K562 (cell line): Measurements from ENCODE around the gene VWF. TPM values are rescaled to one million over a fixed set of nuclear protein-coding genes. Genes with fewer than 3 reads are reported as not detected.

Source experiments
- ATAC-seq: fragments of 200-7000 bp; cut with Tn5 transposase; 3 replicates; pipeline ENCODE4 v1.9.1; 2020; ENCODE audit warnings: moderate library complexity
- BruUV-seq: library from RNA; stranded (reverse); fragments of 400-500 nt; replicated peaks from 2 replicates; lab custom pipeline; 2021; lab: Mats Ljungman, UMichigan
- CTCF ChIA-PET: fragments of 300-600 bp; formaldehyde crosslinking; extraction: SDS; loops from one replicate; lab custom pipeline; 2021; ENCODE audit warnings: low intra/inter-chr PET ratio; lab: Yijun Ruan, JAX
- POLR2A ChIA-PET: fragments of 300-600, 350-650 bp; sonication (Branson Sonifier 250); formaldehyde crosslinking; extraction: SDS; loops from one replicate; lab custom pipeline; 2021; ENCODE audit warnings: antibody characterized with exemption, inconsistent platforms; lab: Yijun Ruan, JAX
- DNase-seq, 4 experiments: peaks; one replicate each; pipeline versions ENCODE4 v3.0.0 to v3.0.0-alpha.2; 2011 to 2018; ENCODE audit warnings: low spot score in 3 of 4, mixed read lengths in 3 of 4; ENCODE audit errors: extremely low read depth in 1 of 4
- FAIRE-seq: peaks from 2 replicates; lab custom pipeline; 2011; peaks lifted over from hg19 to GRCh38; lab: Jason Lieb, UNC
- H2AFZ ChIP-seq: 2 replicates; pipeline ENCODE4 v1.6.0; 2011; ENCODE audit warnings: low read depth, low read length, control low read depth, inconsistent platforms
- H3K27ac ChIP-seq: fragments of 200-600 bp; 3 replicates; pipeline ENCODE4 v1.8.0; 2011; ENCODE audit warnings: low read depth, mild to moderate bottlenecking, control low read depth, inconsistent platforms, low read length, moderate library complexity, mixed read lengths; ENCODE audit errors: extremely low read depth
- H3K27me3 ChIP-seq, 2 experiments: fragments of 300-600 bp in 1 of 2; 2 replicates in 1 of 2; 3 replicates in 1 of 2; pipeline versions ENCODE4 v1.6.0 to v1.8.0; 2011; ENCODE audit warnings: inconsistent platforms in 2 of 2, low read length in 2 of 2, mild to moderate bottlenecking in 1 of 2, mixed read lengths in 1 of 2, moderate library complexity in 1 of 2; ENCODE audit not compliant: control insufficient read depth in 2 of 2, insufficient read depth in 2 of 2
- H3K36me3 ChIP-seq: fragments of 300-600 bp; 3 replicates; pipeline ENCODE4 v1.8.0; 2011; ENCODE audit warnings: mild to moderate bottlenecking, low read length, inconsistent platforms; ENCODE audit not compliant: control insufficient read depth, insufficient read depth
- H3K4me1 ChIP-seq, 2 experiments: fragments of 200-600 bp in 1 of 2; replicated peaks in 1 of 2; 2 replicates in 1 of 2; 3 replicates in 1 of 2; pipeline versions ENCODE4 v1.5.1 to v1.8.0; 2011; ENCODE audit warnings: inconsistent platforms in 2 of 2, low read length in 2 of 2, mild to moderate bottlenecking in 1 of 2, mixed read lengths in 1 of 2, moderate library complexity in 1 of 2; ENCODE audit not compliant: control insufficient read depth in 2 of 2, insufficient read depth in 2 of 2
- H3K4me2 ChIP-seq: 2 replicates; pipeline ENCODE4 v1.6.1; 2011; ENCODE audit warnings: low read length, control low read depth, inconsistent platforms, mixed read lengths; ENCODE audit not compliant: insufficient read depth
- H3K4me3 ChIP-seq: fragments of 200-600 bp; sonication (generic), shearing (Covaris generic); 2 replicates; pipeline ENCODE4 v1.5.1; 2016; ENCODE audit warnings: control low read depth, inconsistent platforms
- H3K79me2 ChIP-seq: fragments of 200-600 bp; 3 replicates; pipeline ENCODE4 v1.8.0; 2011; ENCODE audit warnings: low read length, inconsistent platforms; ENCODE audit not compliant: control insufficient read depth, insufficient read depth
- H3K9ac ChIP-seq, 2 experiments: 2 replicates each; pipeline versions ENCODE4 v1.6.0 to v1.6.1; 2011; ENCODE audit warnings: low read depth in 2 of 2, low read length in 2 of 2, control low read depth in 1 of 2, inconsistent platforms in 1 of 2, mild to moderate bottlenecking in 1 of 2, mixed read lengths in 1 of 2; ENCODE audit not compliant: insufficient read depth in 1 of 2
- H3K9me1 ChIP-seq: one replicate; pipeline ENCODE4 v1.6.0; 2011; ENCODE audit warnings: inconsistent platforms, mild to moderate bottlenecking, low read length, moderate library complexity; ENCODE audit not compliant: control insufficient read depth, insufficient read depth
- H3K9me3 ChIP-seq: replicated peaks from 2 replicates; pipeline ENCODE4 v1.5.1; 2011; ENCODE audit warnings: low read depth, low read length, inconsistent platforms; ENCODE audit not compliant: control insufficient read depth, insufficient read depth
- H4K20me1 ChIP-seq: replicated peaks from 2 replicates; pipeline ENCODE4 v1.6.1; 2011; ENCODE audit warnings: low read length, inconsistent platforms, mixed read lengths; ENCODE audit not compliant: control insufficient read depth, insufficient read depth
- DACH1 ChIP-seq: fragments of 450-650 bp; IDR thresholded peaks from 2 replicates; pipeline ENCODE4 v1.6.1; 2018; ENCODE audit not compliant: partially characterized antibody
- HNRNPK ChIP-seq: fragments of 200-400 bp; formaldehyde crosslinking; IDR thresholded peaks from one replicate; pipeline ENCODE4 v1.6.1; 2018; ENCODE audit warnings: mild to moderate bottlenecking, low read depth, low read length; ENCODE audit not compliant: poor library complexity, severe bottlenecking
- MCM2 ChIP-seq: fragments of 450-650 bp; IDR thresholded peaks from 2 replicates; pipeline ENCODE4 v1.6.1; 2017; ENCODE audit warnings: low read depth, mild to moderate bottlenecking
- NR3C1 ChIP-seq: sonication (generic); formaldehyde crosslinking; IDR thresholded peaks from 2 replicates; pipeline ENCODE4 v1.8.1; 2022; ENCODE audit warnings: missing genetic modification reagents
- PHF20 ChIP-seq: fragments of 450-650 bp; IDR thresholded peaks from 2 replicates; pipeline ENCODE4 v1.6.1; 2018; ENCODE audit not compliant: partially characterized antibody
- POLR2B ChIP-seq: fragments of 450-650 bp; IDR thresholded peaks from 2 replicates; pipeline ENCODE4 v1.6.1; 2018; ENCODE audit warnings: low read depth; ENCODE audit not compliant: partially characterized antibody
- SMARCB1 ChIP-seq: IDR thresholded peaks from 2 replicates; pipeline ENCODE4 v1.6.1; 2011; ENCODE audit warnings: improper control_type of control experiment, low read depth; ENCODE audit not compliant: insufficient read length
- SP1 ChIP-seq: sonication (generic); formaldehyde crosslinking; IDR thresholded peaks from 2 replicates; pipeline ENCODE4 v1.8.1; 2022; ENCODE audit warnings: mild to moderate bottlenecking, missing genetic modification reagents
- TCFL5 ChIP-seq: fragments of 250-450 bp; sonication (Bioruptor Pico); conservative IDR thresholded peaks from 2 replicates; pipeline ENCODE4 v1.6.1; 2021; ENCODE audit warnings: mild to moderate bottlenecking, moderate library complexity, matching md5 sums
- TOE1 ChIP-seq, 2 experiments: fragments of 450-650 bp in 1 of 2; sonication (generic) in 1 of 2; formaldehyde crosslinking in 1 of 2; IDR thresholded peaks; 2 replicates each; pipeline versions ENCODE4 v1.7.1 to v1.8.0; 2016 to 2022; ENCODE audit warnings: borderline replicate concordance in 2 of 2, mild to moderate bottlenecking in 2 of 2, antibody characterized with exemption in 1 of 2, inconsistent platforms in 1 of 2, low read depth in 1 of 2, missing genetic modification reagents in 1 of 2, moderate library complexity in 1 of 2
- YY1 ChIP-seq, 3 experiments: IDR thresholded peaks; 2 replicates each; pipeline ENCODE4 v1.6.1; 2011; ENCODE audit warnings: low read length in 2 of 3, mild to moderate bottlenecking in 2 of 3, moderate library complexity in 2 of 3, borderline replicate concordance in 1 of 3, control low read depth in 1 of 3, low read depth in 1 of 3; ENCODE audit not compliant: insufficient read depth in 3 of 3, insufficient replicate concordance in 2 of 3, control insufficient read depth in 1 of 3, insufficient read length in 1 of 3; ENCODE audit errors: extremely low read depth in 1 of 3
- WGBS: fragments of 100-300 bp; shearing (Covaris generic); methylation state at CpG from one replicate; pipeline ENCODE4 v1.1.6; 2016; ENCODE audit warnings: low coverage, mixed read lengths; ENCODE audit not compliant: insufficient coverage; ENCODE audit errors: missing lambda C conversion rate; 5-methylcytosine and 5-hydroxymethylcytosine counted together
- in situ Hi-C: fragments of 300-500 bp; cut with MboI; formaldehyde crosslinking; loops from 4 replicates; pipeline ENCODE4 v1.15.0; 2018; ENCODE audit warnings: inconsistent platforms, mixed read lengths
- intact Hi-C: fragments of 100-400 bp; cut with micrococcal nuclease; formaldehyde crosslinking; loops from 2 replicates; pipeline ENCODE4 v1.14.2; 2022
- polyA plus RNA-seq, 8 experiments: library from polyadenylated mRNA; depleted of rRNA in 4 of 8; stranded (reverse) in 5 of 8; unstranded in 3 of 8; fragments of >200 nt; fragmentation: Nextera tagmentation in 2 of 8; fragmentation: Illumina TruSeq in 1 of 8; extraction: Ambion mirVana in 2 of 8; extraction: Trizol in 1 of 8; gene quantifications; 2 replicates each; pipeline versions ENCODE4 v1.2.1 to v1.2.3, GENCODE V29; 2011 to 2014; ENCODE audit warnings: inconsistent platforms in 1 of 8, missing spikeins in 1 of 8
- total RNA-seq, 7 experiments: library from RNA; depleted of rRNA in 6 of 7; stranded (reverse); fragments of >200 nt in 6 of 7; fragmentation: Illumina TruSeq in 2 of 7; extraction: Trizol in 2 of 7; gene quantifications; 2 replicates each; pipeline versions ENCODE4 v1.2.1 to v1.2.3, GENCODE V29; 2011 to 2021; ENCODE audit warnings: low replicate concordance in 1 of 7

The VWF gene
- total and polyA plus RNA-seq, 9 of the 15 experiments (the other 6 are each of a cell fraction or from before 2014, with no cell fraction given) = 0.53 TPM; not detected in 8

GRCh38 chr12:6166808-6167207 is 42.3 kb upstream of the VWF start:
- DNase-seq (no peak), ATAC-seq (no peak), FAIRE-seq (no peak)
- ChIA-PET POLR2A (interaction anchor here (1.4 kb wide), 1 partner anchor 24 kb away, joined by 3 read pairs; no protein-coding TSS in a partner anchor), CTCF (no interaction called here)
- Histone ChIP-seq H4K20me1 (no peaks in the 10 kb centered on the region), H3K79me2 (no peaks in the 10 kb centered on the region), H3K4me2 (no peak overlapping the region), H3K36me3 (no peaks in the 10 kb centered on the region), H3K9ac (peak overlapping the region; percentile 45 to 69; a peak in 2 of 4 replicates), H3K27ac (peak overlapping the region; percentile 94; the same call in 2 of the 3 replicates), H3K9me1 (no peaks in the 10 kb centered on the region), H3K27me3 (no peaks in the 10 kb centered on the region), H3K4me3 (no peak overlapping the region), H2AFZ (no peak overlapping the region), H3K9me3 (no peaks in the 10 kb centered on the region), H3K4me1 (peaks cover 18 to 21% of the 10 kb centered on the region in 2 experiments)
- intact Hi-C loops (no loop called here), in situ Hi-C loops (no loop called here)
- BruUV-seq = no TSS peak
- WGBS = 66% methylated on average over 2 of the region's 6 CpGs
- no peak for TF ChIP-seq HNRNPK
- no peak for TF ChIP-seq YY1 (IDR thresholded peaks at IDR 0.05; ENCODE audit: borderline replicate concordance in 1 of 3, control insufficient read depth in 1 of 3, extremely low read depth in 1 of 3, insufficient read depth in 3 of 3, insufficient read length in 1 of 3, insufficient replicate concordance in 2 of 3, low read depth in 1 of 3, low read length in 2 of 3)
- no peak for TF ChIP-seq MCM2
- no peak for TF ChIP-seq TCFL5 (CRISPR knock-in tag)
- TF ChIP-seq SMARCB1 = no peak
- no peak for TF ChIP-seq TOE1 (IDR thresholded peaks at IDR 0.05; ENCODE audit: borderline replicate concordance)
- no peak for TF ChIP-seq TOE1 (CRISPR knock-in tag; IDR thresholded peaks at IDR 0.05; ENCODE audit: borderline replicate concordance, low read depth)
- TF ChIP-seq PHF20 = no peak
- TF ChIP-seq SP1 (CRISPR knock-in tag) = no peak
- TF ChIP-seq DACH1 = no peak
- no peak for TF ChIP-seq POLR2B
- TF ChIP-seq NR3C1 (CRISPR knock-in tag) = no peak
